ENCODE measurements around the gene C16orf87.

The C16orf87 gene

DNA sequence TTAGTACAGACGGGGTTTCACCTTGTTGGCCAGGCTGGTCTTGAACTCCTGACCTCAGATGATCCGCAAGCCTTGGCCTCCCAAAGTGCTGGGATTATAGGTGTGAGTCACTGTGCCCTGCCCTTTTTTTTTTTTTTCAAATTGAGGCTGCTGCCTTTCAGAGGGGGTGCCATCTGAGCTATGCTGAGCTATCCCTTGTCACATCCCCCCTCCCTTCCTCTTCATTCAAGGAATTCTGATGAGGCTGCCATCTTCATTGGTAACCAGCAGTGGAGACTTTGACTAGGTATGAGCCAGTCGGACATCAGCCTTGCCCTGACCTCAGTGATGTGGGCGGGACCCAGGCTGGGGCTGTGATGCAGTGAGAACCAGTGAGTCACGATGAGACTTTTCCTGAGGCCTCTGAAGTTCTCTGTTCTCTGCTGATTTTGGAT lies 28.8 kb upstream of the C16orf87 start:
- H3K4me3 ChIP-seq (ENCODE audit: low read length): no peak overlapping the region
- peak; percentile 69 for DNase-seq (ENCODE audit: low read depth)
- TF ChIP-seq, protein P1, sequence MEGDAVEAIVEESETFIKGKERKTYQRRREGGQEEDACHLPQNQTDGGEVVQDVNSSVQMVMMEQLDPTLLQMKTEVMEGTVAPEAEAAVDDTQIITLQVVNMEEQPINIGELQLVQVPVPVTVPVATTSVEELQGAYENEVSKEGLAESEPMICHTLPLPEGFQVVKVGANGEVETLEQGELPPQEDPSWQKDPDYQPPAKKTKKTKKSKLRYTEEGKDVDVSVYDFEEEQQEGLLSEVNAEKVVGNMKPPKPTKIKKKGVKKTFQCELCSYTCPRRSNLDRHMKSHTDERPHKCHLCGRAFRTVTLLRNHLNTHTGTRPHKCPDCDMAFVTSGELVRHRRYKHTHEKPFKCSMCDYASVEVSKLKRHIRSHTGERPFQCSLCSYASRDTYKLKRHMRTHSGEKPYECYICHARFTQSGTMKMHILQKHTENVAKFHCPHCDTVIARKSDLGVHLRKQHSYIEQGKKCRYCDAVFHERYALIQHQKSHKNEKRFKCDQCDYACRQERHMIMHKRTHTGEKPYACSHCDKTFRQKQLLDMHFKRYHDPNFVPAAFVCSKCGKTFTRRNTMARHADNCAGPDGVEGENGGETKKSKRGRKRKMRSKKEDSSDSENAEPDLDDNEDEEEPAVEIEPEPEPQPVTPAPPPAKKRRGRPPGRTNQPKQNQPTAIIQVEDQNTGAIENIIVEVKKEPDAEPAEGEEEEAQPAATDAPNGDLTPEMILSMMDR (conservative IDR thresholded peaks at IDR 0.05; ENCODE audit: low read length): no peak

DNA sequence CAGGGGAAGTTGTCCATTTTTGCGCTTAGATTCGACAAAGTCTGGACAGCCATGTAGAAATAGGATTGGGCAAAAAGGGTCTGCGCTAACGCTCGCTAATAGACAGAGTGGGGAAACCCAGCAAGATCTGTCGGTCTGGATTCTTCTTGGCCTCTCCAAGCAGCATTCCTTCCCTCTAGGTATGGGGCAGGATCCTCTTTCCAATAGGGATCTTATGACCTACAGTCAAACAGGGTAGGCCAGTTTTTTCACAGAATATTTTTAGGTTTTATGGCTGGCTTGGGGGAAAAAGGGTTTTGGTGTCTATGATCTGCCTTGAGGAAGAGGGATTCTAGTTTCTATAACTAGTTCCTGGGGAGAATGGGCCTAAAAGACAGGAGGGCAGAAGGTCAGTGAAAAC lies 27.2 kb upstream of the C16orf87 start:
- TF ChIP-seq, protein P1 (conservative IDR thresholded peaks at IDR 0.05; ENCODE audit: low read length): no peak
- H3K4me3 ChIP-seq (ENCODE audit: low read length): no peak overlapping the region

DNA sequence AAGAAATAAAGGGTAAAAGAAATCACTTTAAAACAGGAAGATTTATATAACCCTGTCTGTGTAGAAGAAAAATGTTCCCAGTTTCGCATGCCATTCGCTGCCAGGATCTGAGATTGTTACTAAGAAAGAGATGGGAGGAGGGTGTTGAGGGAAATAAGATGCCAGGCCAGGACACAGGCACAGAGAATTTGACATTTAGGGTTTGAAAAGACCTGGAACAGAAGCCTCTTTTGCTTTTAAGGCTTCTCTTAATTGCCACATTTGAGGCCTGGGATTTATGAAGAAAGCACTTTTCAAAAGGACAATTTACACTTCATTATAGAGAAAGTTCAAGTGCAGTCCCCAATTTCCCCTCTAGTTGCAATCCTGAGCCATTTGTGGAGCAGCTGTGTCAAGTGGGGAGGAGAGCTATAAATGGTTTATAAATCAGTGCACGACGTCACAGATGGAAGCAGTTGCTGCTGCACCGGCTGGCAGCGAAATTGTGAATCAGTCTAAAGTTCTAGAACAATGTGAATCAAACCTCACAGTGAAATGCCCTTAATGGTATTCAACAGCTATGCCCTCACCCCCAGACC lies 26.5 kb upstream of the C16orf87 start:
- no peak overlapping the region for H3K4me3 ChIP-seq (ENCODE audit: low read length)
- TF ChIP-seq, protein P1 (conservative IDR thresholded peaks at IDR 0.05; ENCODE audit: low read length): peak; percentile 63
- DNase-seq (ENCODE audit: low read depth): peak; percentile 62

More for the DNA sequence above, 27.2 kb upstream of the C16orf87 start:
- no peak for DNase-seq (ENCODE audit: low read depth)

DNA sequence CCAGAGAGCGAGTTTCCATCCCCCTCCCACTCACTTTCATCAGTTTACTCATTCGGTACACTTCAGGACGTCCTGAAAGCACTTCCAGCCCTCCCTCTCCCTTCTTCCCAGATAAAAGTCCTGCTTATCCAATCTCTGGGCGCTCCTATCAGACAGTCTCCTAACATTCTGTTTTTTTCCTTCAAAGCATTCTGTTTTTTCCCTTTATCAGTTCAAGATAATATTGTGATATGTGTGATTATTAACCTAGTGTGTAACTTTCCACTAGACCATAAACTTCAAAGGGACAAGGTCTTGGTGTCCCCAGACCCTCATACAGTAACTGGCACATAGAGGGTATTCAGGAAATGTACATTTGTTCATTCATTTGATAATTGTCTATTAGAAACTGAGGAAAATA lies 24.4 kb upstream of the C16orf87 start:
- H3K4me3 ChIP-seq (ENCODE audit: low read length): no peak overlapping the region
- TF ChIP-seq, protein P1 (conservative IDR thresholded peaks at IDR 0.05; ENCODE audit: low read length): no peak
- DNase-seq (ENCODE audit: low read depth): no peak

DNA sequence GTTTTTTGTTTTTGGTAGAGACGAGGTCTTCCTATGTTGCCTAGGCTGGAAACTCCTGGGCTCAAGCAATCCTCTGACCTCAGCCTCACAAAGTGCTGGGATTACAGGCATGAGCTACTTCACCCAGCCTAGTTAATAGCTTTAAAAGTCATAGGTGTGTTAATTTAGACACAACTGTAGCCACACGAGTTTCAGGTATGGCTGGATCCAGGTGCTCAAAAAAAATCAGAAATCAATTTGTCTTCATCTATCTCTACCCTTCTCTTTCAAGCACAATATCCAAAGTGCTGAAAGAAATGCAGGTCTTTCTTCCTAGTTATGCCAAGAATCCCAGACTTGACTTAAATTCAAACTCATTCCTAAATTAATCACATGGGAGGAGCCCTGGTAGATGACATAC lies 23.9 kb upstream of the C16orf87 start:
- no peak overlapping the region for H3K4me3 ChIP-seq (ENCODE audit: low read length)
- no peak for DNase-seq (ENCODE audit: low read depth)
- TF ChIP-seq, protein P1 (conservative IDR thresholded peaks at IDR 0.05; ENCODE audit: low read length): no peak

DNA sequence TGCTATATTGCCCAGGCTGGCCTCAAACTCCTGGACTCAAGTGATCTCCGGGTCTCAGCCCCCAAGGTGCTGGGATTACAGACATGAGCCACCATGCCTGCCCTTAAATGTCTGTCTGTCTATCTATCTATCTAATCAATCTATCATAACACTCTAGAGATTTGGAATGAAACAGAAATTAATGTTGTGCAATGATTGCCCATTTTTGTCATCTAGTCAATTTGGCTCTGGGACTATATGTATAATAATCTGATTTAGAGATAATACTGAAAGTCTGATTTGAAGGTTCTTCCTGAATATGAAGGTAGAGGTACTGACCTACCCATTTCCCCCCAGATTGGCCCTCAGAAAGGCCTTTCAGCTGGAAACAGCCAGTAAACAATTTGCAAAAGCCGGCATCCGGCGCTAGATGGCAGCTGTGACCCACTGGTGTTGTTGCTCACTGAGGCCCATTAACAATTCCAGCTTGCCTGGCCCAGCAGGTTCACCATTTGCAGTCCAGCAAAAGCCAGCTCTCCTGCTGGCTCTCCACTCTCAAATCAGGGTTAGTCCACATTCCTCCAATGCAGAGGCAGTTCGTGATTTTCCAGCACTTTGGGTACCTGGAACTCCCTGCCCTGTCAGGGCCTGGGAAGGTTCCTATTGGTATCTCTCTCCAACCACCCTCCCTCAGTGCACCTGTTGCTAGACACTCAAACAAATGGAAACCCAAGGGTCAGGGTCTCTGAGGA lies 22.9 kb upstream of the C16orf87 start:
- TF ChIP-seq, protein P1 (conservative IDR thresholded peaks at IDR 0.05; ENCODE audit: low read length): peak; percentile 92

DNA sequence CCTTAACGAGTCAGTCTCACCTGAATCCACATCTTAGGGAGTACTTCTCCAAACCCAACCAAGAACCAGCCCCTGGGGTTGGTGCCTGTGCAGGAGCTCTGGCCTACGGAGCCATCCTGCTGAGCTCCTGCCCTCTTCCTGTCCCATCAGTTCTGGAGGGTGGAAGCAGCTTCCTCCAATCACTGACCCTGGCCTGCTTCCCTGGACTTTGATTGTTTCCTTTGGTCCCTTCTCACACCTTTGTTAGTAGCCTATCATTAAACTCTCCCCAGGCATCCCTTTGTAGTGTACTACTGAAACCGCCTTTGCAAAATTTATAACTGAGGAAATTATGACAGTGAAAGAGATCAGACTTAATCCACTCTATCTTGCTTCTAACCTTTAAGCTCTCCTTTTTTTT lies 21.1 kb upstream of the C16orf87 start:
- no peak overlapping the region for H3K4me3 ChIP-seq (ENCODE audit: low read length)
- DNase-seq (ENCODE audit: low read depth): no peak
- TF ChIP-seq, protein P1 (conservative IDR thresholded peaks at IDR 0.05; ENCODE audit: low read length): no peak

More for the DNA sequence above, 22.9 kb upstream of the C16orf87 start:
- peak; percentile 65 for DNase-seq (ENCODE audit: low read depth)
- H3K4me3 ChIP-seq (ENCODE audit: low read length): no peak overlapping the region
